Measurements from ENCODE around the gene PITX3. TPM values are rescaled to one million over a fixed set of nuclear protein-coding genes. Genes with fewer than 3 reads are reported as not detected.

PITX3 gene
- total RNA-seq, 1 donor from 2014 or later = 1.7 TPM

DNA sequence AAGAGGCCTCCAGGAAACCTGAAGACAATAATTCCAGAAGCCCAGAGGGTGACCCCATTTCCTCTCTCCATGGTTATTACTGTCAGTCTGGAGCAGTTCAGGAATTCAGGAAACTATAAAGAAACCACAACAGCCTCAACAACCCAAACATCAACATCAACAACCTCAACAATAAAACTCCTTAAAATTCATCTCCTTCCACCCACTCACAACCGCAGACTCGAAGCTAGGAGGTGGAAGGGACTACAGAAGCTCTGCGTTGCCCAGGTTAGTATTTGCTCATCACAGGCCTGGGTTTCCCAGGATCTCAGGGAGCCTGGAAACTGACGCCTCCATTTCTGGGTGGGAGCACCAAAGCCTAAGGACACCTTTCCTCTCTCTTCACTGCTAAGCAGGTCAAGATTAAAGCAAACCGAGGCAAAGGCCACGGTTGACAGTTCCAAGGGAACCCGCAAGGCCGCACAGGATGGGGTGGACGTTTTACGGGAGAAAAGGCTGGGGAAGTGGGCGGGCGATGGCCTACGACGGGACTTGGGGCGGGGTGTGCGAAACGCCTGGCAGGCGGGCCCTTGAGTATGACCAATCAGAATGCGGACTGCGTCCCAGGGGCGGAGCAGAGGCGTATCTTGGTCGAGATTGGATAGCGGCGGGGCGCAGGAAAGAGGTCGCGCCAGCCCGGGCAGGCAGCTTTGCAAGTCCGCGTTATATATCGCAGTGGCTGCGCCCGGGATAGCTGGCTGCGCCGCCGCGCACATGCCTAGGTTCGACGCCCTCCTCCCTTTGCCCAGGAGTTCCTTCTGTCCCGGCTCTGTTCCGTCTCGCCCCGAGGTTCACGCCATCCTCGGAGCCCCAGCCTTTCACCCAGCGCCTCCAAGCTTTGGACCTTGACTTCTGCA is 15.4 kb downstream of the PITX3 start, which contains the start of gene ELOVL3:
TSS of gene ELOVL3 (plus strand) at position 654 of the 896 bp plus-strand sequence. CDS start 250 bp downstream, outside the sequence.
- Mint-ChIP-seq H3K36me3 (ENCODE audit: low read depth, unreplicated experiment) (no peaks in the 10 kb centered on the region), H3K4me1 (ENCODE audit: low read depth, unreplicated experiment) (peaks cover 8% of the 10 kb centered on the region), H3K27ac (ENCODE audit: unreplicated experiment) (peak within 1 kb of the TSS; percentile 91), H3K9me3 (ENCODE audit: unreplicated experiment) (no peaks in the 10 kb centered on the region), H3K27me3 (ENCODE audit: low read depth, unreplicated experiment) (peaks cover 53% of the 10 kb centered on the region), H3K4me3 (ENCODE audit: unreplicated experiment) (peak within 1 kb of the TSS; percentile 80)
- Histone ChIP-seq H3K4me2 (ENCODE audit: low read length) (peak within 1 kb of the TSS; percentile 87), H3K36me3 (ENCODE audit: insufficient read depth, low read length) (no peaks in the 10 kb centered on the region), H3K4me1 (ENCODE audit: insufficient read depth, low read length) (peaks cover 25% of the 10 kb centered on the region), H3K9me3 (ENCODE audit: insufficient read depth, low read depth, low read length) (no peaks in the 10 kb centered on the region), H3K27ac (ENCODE audit: low read depth, low read length) (no peak within 1 kb of the TSS), H3K9ac (ENCODE audit: low read length) (peak within 1 kb of the TSS; percentile 59), H2AFZ (ENCODE audit: low read depth, low read length) (peak within 1 kb of the TSS; percentile 95), H4K20me1 (ENCODE audit: insufficient read depth, low read length) (no peaks in the 10 kb centered on the region), H3K27me3 (ENCODE audit: insufficient read depth, low read length) (peaks cover 44% of the 10 kb centered on the region), H3K79me2 (ENCODE audit: insufficient read depth, low read length) (no peaks in the 10 kb centered on the region), H3K4me3 (ENCODE audit: insufficient read depth, low read depth, low read length) (peak within 1 kb of the TSS; percentile 32)
- TF ChIP-seq, protein P1, sequence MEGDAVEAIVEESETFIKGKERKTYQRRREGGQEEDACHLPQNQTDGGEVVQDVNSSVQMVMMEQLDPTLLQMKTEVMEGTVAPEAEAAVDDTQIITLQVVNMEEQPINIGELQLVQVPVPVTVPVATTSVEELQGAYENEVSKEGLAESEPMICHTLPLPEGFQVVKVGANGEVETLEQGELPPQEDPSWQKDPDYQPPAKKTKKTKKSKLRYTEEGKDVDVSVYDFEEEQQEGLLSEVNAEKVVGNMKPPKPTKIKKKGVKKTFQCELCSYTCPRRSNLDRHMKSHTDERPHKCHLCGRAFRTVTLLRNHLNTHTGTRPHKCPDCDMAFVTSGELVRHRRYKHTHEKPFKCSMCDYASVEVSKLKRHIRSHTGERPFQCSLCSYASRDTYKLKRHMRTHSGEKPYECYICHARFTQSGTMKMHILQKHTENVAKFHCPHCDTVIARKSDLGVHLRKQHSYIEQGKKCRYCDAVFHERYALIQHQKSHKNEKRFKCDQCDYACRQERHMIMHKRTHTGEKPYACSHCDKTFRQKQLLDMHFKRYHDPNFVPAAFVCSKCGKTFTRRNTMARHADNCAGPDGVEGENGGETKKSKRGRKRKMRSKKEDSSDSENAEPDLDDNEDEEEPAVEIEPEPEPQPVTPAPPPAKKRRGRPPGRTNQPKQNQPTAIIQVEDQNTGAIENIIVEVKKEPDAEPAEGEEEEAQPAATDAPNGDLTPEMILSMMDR (IDR thresholded peaks at IDR 0.05; ENCODE audit: insufficient read depth, low read depth, low read length) = no peak
- TF ChIP-seq EZH2 (IDR thresholded peaks at IDR 0.05; ENCODE audit: insufficient read depth, low read length) = no peak
- peak; percentile 23 for FAIRE-seq
- DNase-seq (ENCODE audit: low read depth) = peak; percentile 88

DNA sequence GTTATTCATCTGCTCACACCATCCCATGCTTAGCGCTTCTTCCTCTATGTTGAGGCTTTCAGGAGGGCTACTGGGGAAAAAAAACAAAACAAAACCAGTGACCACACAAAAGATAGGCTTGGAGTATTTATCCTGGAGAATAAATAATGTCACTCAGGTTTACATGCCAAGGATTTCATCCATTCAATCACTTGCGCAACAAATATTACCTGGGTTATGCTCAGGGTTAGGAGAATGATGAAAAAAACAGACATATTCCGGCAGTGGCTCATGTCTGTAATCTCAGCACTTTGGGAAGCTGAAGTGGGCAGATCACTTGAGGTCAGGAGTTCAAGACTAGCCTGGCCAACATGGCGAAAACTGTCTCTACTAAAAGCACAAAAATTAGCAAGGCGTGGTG is 18.5 kb downstream of the PITX3 start:
- Mint-ChIP-seq H3K36me3 (ENCODE audit: low read depth, unreplicated experiment) (no peaks in the 10 kb centered on the region), H3K4me1 (ENCODE audit: low read depth, unreplicated experiment) (peaks cover 8% of the 10 kb centered on the region), H3K27me3 (ENCODE audit: low read depth, unreplicated experiment) (peaks cover 30% of the 10 kb centered on the region), H3K27ac (ENCODE audit: unreplicated experiment) (no peak overlapping the region), H3K9me3 (ENCODE audit: unreplicated experiment) (no peaks in the 10 kb centered on the region), H3K4me3 (ENCODE audit: unreplicated experiment) (no peak overlapping the region)
- no peaks in the 10 kb centered on the region for H4K20me1 ChIP-seq (ENCODE audit: insufficient read depth, low read length)
- FAIRE-seq = no peak
- H3K4me3 ChIP-seq (ENCODE audit: insufficient read depth, low read depth, low read length) = no peak overlapping the region
- no peaks in the 10 kb centered on the region for H3K36me3 ChIP-seq (ENCODE audit: insufficient read depth, low read length)
- H2AFZ ChIP-seq (ENCODE audit: low read depth, low read length) = no peak overlapping the region
- peaks cover 14% of the 10 kb centered on the region for H3K4me1 ChIP-seq (ENCODE audit: insufficient read depth, low read length)
- H3K9ac ChIP-seq (ENCODE audit: low read length) = no peak overlapping the region
- H3K27me3 ChIP-seq (ENCODE audit: insufficient read depth, low read length) = peaks cover 33% of the 10 kb centered on the region
- H3K9me3 ChIP-seq (ENCODE audit: insufficient read depth, low read depth, low read length) = no peaks in the 10 kb centered on the region
- H3K27ac ChIP-seq (ENCODE audit: low read depth, low read length) = no peak overlapping the region
- DNase-seq (ENCODE audit: low read depth) = no peak
- TF ChIP-seq, protein P1 (IDR thresholded peaks at IDR 0.05; ENCODE audit: insufficient read depth, low read depth, low read length) = no peak
- no peak for TF ChIP-seq EZH2 (IDR thresholded peaks at IDR 0.05; ENCODE audit: insufficient read depth, low read length)
- H3K4me2 ChIP-seq (ENCODE audit: low read length) = no peak overlapping the region
- no peaks in the 10 kb centered on the region for H3K79me2 ChIP-seq (ENCODE audit: insufficient read depth, low read length)

DNA sequence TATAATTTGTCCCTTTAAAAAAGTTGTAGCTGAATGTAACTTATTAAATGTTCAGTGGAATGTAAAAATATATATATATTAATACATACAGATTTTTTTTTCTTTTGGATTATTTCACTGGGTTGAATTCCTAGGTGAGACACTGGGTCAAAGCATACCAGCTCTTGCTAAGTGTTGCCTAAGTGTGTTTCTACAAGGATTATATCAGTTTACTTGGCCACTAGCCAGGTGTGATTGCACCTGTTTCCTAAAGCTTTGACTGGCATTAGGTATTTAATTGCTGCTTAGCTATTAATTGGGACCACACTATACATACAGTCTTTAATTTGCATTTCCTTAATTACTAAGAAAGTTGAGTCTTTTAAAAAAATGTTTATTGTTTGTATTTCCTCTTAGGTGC is 20.7 kb downstream of the PITX3 start:
- Mint-ChIP-seq H3K4me1 (ENCODE audit: low read depth, unreplicated experiment) (peaks cover 3% of the 10 kb centered on the region), H3K27me3 (ENCODE audit: low read depth, unreplicated experiment) (peaks cover 15% of the 10 kb centered on the region), H3K9me3 (ENCODE audit: unreplicated experiment) (no peaks in the 10 kb centered on the region), H3K27ac (ENCODE audit: unreplicated experiment) (no peak overlapping the region), H3K4me3 (ENCODE audit: unreplicated experiment) (no peak overlapping the region), H3K36me3 (ENCODE audit: low read depth, unreplicated experiment) (no peaks in the 10 kb centered on the region)
- Histone ChIP-seq H3K27me3 (ENCODE audit: insufficient read depth, low read length) (peaks cover 23% of the 10 kb centered on the region), H4K20me1 (ENCODE audit: insufficient read depth, low read length) (no peaks in the 10 kb centered on the region), H3K79me2 (ENCODE audit: insufficient read depth, low read length) (no peaks in the 10 kb centered on the region), H3K4me3 (ENCODE audit: insufficient read depth, low read depth, low read length) (no peak overlapping the region), H3K9me3 (ENCODE audit: insufficient read depth, low read depth, low read length) (no peaks in the 10 kb centered on the region), H3K4me1 (ENCODE audit: insufficient read depth, low read length) (peaks cover 6% of the 10 kb centered on the region), H3K27ac (ENCODE audit: low read depth, low read length) (no peak overlapping the region), H3K4me2 (ENCODE audit: low read length) (no peak overlapping the region), H2AFZ (ENCODE audit: low read depth, low read length) (no peak overlapping the region), H3K9ac (ENCODE audit: low read length) (no peak overlapping the region), H3K36me3 (ENCODE audit: insufficient read depth, low read length) (no peaks in the 10 kb centered on the region)
- TF ChIP-seq, protein P1 (IDR thresholded peaks at IDR 0.05; ENCODE audit: insufficient read depth, low read depth, low read length) = no peak
- no peak for TF ChIP-seq EZH2 (IDR thresholded peaks at IDR 0.05; ENCODE audit: insufficient read depth, low read length)
- FAIRE-seq = no peak
- DNase-seq (ENCODE audit: low read depth) = no peak
